Cortex of kidney (tissue), 1 donor: ENCODE data around the gene CCDC93.
"Not testable (repeated sequence)": the region's sequence is repeated elsewhere in the genome, so short reads cannot be mapped to it uniquely, and the experiment has no call there.

ENCODE experiments used
- DNase-seq: peaks from one replicate; lab custom pipeline; 2025; lab: John Stamatoyannopoulos, UW

CCDC93 gene

GRCh38 chr2:118045286-118045685 is 31.4 kb upstream of the CCDC93 start:
- no peak for DNase-seq

DNA sequence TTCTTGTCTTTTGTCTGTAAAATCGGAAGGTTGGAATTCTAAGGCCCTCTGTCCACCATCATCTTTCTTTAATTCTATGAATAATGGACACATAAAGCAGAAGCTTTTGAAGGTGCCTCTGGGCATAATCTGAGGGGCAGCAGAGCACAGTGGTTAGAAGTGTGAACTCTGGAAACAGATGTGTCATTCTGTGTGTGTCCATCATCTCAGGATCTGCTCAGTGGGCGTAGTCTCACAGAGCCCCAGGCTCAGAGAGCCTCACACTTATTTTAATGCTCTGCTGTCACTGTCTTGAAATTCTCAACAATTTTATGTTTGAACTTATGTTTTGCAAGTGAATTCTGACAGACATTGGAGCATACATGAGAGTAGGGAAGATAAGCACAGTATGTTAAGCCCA is 31.0 kb upstream of the CCDC93 start:
- no peak for DNase-seq

- DNase-seq, result no peak
Observed at GRCh38 chr2:118044103-118044716, 30.3 kb upstream of the CCDC93 start.

- no peak for DNase-seq
Observed at GRCh38 chr2:118040891-118041290, 27.0 kb upstream of the CCDC93 start.

DNA sequence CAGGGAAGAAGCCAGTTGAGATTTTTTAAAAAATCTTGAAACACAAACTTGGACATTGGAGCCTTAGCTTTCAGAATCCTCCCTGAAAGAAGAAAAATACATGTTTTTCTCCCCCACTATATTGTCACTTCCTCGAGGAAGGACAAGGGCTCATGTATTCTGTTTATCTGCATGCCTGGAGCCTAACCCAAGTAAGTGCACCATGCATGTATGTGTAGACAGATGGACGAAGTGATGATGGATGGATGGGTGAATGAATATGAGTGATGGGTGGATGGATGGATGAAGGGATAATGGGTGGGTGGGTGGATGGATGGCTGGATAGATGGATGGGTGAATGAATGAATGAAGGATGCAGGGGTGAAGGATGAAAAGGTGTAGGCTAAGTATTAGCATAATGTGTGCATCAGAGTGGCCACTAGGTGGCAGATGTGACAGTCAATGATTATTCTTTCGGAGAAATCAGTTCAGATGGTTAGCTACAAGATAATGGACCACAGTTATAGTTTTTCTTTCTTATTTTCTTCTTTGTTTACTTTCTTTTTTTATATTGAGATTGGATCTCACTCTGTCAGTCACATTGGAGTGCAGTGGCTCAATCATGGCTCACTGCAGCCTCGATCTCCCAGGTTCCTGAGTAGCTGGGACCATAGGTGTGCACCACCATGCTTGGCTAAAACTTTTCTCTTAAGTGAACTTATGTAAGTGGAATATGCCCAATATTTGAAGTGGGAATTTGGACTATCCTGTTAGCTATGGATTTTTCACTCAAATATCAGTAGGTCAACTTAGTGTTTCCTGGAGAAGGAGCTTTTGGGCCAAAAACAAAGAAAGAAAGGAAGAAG is 18.5 kb upstream of the CCDC93 start:
- no peak for DNase-seq

DNA sequence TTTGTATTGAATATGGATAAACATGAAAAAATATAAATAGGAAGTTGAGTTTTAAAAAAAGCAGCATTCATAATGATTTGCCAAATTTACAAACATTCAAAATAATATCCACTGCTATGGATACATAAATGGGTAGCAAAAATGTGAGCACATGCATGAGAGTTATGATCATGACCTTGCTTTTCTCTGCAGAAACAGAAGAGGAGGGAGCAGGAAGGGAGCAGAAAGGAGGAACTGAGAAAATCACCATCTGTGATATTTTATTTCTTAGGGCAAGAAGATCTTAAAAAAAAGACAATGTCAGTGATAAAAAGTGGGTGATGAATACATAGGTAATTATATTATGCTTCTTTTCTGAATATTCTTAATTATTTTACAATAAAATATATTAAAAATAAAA is 17.7 kb upstream of the CCDC93 start:
- DNase-seq, result no peak

- DNase-seq, result no peak
Observed at GRCh38 chr2:118029025-118029424, 15.2 kb upstream of the CCDC93 start.

DNA sequence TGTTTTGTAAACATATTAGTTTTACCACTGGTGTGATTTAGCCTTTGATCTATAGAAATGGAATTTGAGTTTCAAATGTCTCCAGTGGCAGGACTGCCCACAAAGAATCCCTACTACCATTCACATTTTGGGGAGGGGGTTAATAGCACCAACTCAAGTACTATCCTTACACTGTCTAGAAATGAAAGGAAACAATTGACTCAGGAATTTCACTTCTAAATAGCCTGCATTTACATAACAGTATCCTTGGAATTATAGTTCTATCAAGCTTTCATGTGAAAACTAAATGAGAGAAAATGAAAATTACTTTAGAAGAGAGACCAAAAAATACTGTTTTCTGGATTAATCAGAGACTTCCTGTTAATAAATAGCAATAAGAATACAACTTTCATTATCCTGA is 7.5 kb upstream of the CCDC93 start:
- no peak for DNase-seq

- DNase-seq, result no peak
Observed at GRCh38 chr2:118019821-118020220, 6.0 kb upstream of the CCDC93 start.

DNA sequence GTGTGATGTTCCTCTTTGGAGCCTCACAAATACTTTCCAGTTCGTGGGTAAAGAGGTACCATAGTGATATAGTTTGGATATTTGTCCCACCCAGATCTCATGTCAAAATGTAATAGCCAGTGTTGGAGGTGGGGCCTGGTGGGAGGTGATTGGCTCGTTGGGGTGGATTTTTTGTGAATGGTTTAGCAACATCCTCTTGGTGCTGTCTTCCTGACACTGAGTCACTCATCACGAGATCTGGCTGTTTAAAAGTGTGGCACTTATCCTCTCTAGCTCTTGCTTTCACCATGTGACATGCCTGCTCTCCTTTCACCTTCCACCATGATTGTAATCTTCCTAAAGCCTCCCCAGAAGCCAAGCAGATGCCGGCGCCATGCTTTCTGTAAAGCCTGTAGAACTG is 3.0 kb upstream of the CCDC93 start:
- no peak for DNase-seq

- DNase-seq, result not testable (repeated sequence)
Observed at GRCh38 chr2:118015761-118016160, 1.9 kb upstream of the CCDC93 start.

DNA sequence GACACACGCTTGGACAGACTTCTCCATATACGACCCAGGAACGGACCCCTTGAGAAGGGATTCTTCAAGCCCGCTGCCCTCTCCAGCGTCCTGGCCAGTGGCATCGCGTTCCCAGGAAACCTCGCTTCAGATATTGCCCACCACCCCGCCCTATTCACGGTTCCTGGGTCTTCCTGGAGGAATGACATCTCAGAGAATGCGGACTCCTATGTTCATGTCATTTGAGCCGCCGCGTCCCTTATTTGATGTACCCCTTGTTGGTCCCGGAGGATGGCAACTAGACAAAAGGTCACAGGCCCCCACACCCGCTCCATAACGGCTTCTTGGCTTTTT is 588 bp upstream of the CCDC93 start:
- DNase-seq, result no peak

DNA sequence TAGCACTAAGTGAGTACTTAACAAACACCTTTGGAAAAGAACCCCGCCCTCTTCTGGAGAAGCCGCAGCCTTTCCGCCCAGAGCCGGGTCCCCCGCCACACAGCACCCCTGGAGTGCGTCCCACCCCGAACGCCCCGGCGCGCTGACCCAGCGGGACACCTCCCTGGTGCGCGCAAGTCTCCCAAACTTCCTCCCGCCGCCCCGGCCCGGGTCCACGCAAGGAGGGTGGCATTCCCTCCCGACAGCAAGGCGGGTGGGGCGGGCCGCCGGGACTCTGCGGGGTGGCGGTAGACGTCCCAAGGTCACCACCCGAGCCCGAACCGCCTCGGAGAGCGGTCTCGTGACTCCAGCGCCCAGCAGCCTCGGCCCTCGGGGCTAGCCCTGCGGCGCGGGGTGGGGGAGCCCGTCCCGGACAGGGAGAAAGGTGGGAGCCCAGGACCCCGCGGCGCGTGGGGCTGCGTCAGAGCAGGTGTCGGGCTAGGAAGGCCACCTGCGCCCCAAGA is 598 bp downstream of the CCDC93 start:
- DNase-seq, result no peak

DNA sequence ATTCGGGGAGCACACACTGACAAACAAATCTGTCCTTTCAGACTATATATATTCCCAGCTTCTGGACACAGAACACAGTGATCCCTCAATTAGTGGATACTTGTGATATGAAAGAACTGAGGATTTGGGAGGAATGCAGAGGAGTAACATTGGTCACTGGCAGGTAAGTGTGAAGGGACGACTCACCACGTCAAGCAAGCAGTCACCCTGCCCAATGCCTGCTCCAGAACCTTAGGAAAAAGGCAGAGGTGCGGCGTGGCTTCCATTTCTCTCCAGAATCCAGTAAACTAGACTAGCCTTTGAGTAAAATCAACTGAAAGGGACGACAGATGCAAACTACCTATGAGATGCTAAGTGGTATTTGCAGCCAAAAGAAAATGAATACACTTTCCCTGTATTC is 1.1 kb downstream of the CCDC93 start:
- no peak for DNase-seq

DNA sequence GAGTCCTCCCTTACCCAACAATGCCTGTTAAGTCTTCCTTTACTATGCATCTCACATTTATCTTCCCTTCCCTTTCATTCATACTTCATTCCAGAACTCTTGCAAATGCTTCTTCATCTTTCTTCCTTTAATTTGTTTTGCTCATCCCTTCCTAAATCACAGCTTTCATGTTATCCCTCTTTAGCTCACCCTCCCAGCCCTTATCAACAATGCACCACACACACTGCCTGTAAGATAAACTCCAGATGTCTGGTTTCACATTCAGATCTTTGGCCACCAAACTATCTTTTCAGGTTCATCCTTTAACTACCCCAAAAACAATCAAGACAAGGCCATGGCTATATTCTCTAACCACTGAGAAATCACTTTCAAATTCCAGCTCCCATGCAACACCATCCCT is 3.4 kb downstream of the CCDC93 start:
- no peak for DNase-seq

GRCh38 chr2:118006861-118007260 is 7.0 kb downstream of the CCDC93 start:
- DNase-seq, result no peak

- DNase-seq, result no peak
Observed at GRCh38 chr2:118006326-118006725, 7.5 kb downstream of the CCDC93 start.

DNA sequence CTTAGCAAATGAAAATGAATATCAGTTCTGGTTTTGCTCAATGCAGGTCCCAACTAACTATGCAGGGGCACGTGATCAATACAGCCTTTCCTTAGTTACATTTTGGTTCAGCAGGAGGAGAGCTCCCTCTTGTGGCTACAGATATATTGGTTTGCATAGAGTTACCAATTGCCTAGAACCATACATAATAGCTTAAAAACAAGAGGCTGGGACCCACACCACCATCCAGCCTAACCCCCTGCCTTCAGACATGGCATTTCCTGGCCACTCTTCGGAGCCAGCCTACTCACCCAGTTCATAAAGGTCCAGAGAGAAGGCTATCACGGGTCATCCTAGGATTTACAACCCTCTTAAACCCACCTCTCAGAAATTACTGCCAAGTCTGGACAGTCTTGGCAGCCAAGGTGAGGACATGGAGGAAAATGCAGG is 10.5 kb downstream of the CCDC93 start:
- DNase-seq, result no peak

DNA sequence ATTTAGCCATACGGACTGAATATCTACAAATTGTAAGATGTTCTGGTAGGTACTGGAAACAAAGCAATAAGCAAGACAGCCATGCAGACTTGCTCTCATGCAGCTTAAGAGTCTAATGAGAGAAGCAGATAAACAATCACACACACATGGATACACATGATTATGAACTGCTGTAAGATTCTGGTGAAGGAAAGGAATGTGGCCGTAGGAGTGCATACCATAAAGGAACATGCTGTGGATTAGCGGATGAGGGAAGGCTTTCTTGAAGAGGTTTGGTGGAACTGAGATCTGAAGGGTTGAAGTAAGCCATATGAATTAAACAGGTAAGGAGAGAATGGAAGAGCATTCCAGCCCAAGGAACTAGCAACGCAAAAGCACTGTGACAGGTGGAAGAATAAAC is 13.8 kb downstream of the CCDC93 start:
- no peak for DNase-seq

GRCh38 chr2:117997872-117998454 is 15.9 kb downstream of the CCDC93 start:
- no peak for DNase-seq

DNA sequence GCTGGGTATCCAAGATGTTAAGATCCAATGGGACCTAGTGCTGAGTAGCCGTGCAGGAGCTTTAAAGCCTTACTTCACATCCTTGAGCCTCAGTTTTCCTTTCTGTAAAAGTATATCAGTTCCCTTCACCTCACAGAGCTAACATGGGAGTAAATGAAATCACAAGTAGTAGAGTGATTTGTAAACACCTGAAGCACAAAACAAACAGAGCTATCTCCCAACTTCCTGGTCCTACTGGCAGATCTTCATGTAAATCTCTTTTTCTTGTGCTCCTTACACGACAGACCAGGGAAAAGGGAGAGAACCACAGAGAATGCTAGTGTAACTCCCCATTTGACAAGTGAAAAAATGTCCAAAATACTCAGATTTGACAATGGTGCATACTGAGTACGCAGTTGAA is 17.3 kb downstream of the CCDC93 start:
- DNase-seq, result no peak

- no peak for DNase-seq
Observed at GRCh38 chr2:117994729-117995128, 19.1 kb downstream of the CCDC93 start.

GRCh38 chr2:117989854-117990438 is 23.9 kb downstream of the CCDC93 start:
- no peak for DNase-seq
